H9 (cell line): ENCODE data around the gene PTPRS. TPM values are rescaled to one million over a fixed set of nuclear protein-coding genes. Genes with fewer than 3 reads are reported as not detected.

Experiments
- DNase-seq: peaks from one replicate; pipeline ENCODE4 v3.0.0-alpha.2; 2017
- H2AFZ ChIP-seq: one replicate; pipeline ENCODE4 v1.6.1; 2013; ENCODE audit warnings: mild to moderate bottlenecking, low read length, control low read depth, moderate library complexity
- H2AK5ac ChIP-seq: 2 replicates; pipeline ENCODE4 v1.6.1; 2013; ENCODE audit warnings: low read length, control low read depth, mixed read lengths; ENCODE audit not compliant: insufficient read length
- H2BK120ac ChIP-seq: one replicate; pipeline ENCODE4 v1.6.1; 2013; ENCODE audit warnings: low read depth, mild to moderate bottlenecking, low read length, control low read depth, inconsistent platforms; ENCODE audit not compliant: poor library complexity, severe bottlenecking
- H2BK12ac ChIP-seq: 2 replicates; pipeline ENCODE4 v1.6.1; 2013; ENCODE audit warnings: low read length, control low read depth, mixed read lengths, low read depth; ENCODE audit not compliant: insufficient read length
- H2BK15ac ChIP-seq: 2 replicates; pipeline ENCODE4 v1.6.1; 2013; ENCODE audit warnings: low read depth, low read length, control low read depth
- H2BK20ac ChIP-seq: one replicate; pipeline ENCODE4 v1.6.1; 2013; ENCODE audit warnings: low read depth, mild to moderate bottlenecking, low read length, control low read depth, inconsistent platforms; ENCODE audit not compliant: poor library complexity, severe bottlenecking
- H2BK5ac ChIP-seq: 2 replicates; pipeline ENCODE4 v1.6.1; 2013; ENCODE audit warnings: low read length, control low read depth, mixed read lengths; ENCODE audit not compliant: insufficient read length
- H3K14ac ChIP-seq: 2 replicates; pipeline ENCODE4 v1.6.1; 2013; ENCODE audit warnings: low read length, control low read depth; ENCODE audit not compliant: insufficient read depth
- H3K18ac ChIP-seq: 2 replicates; pipeline ENCODE4 v1.6.1; 2013; ENCODE audit warnings: low read depth, mild to moderate bottlenecking, mixed read lengths, low read length, control low read depth; ENCODE audit not compliant: insufficient read length
- H3K23ac ChIP-seq: 2 replicates; pipeline ENCODE4 v1.6.1; 2013; ENCODE audit warnings: low read length, control low read depth, mixed read lengths, low read depth; ENCODE audit not compliant: insufficient read length
- H3K23me2 ChIP-seq: 2 replicates; pipeline ENCODE4 v1.6.1; 2013; ENCODE audit warnings: low read depth, mild to moderate bottlenecking, mixed read lengths, low read length, control low read depth; ENCODE audit not compliant: insufficient read length, poor library complexity, severe bottlenecking
- H3K27ac ChIP-seq: 2 replicates; pipeline ENCODE4 v1.5.1; 2013; ENCODE audit warnings: low read length, control low read depth, mixed read lengths, low read depth; ENCODE audit not compliant: insufficient read length
- H3K27me3 ChIP-seq: 2 replicates; pipeline ENCODE4 v1.6.1; 2013; ENCODE audit warnings: low read length, control low read depth, inconsistent platforms; ENCODE audit not compliant: insufficient read depth
- H3K4ac ChIP-seq: 2 replicates; pipeline ENCODE4 v1.6.1; 2013; ENCODE audit warnings: low read depth, mild to moderate bottlenecking, control low read depth, inconsistent platforms, low read length, moderate library complexity
- H3K4me1 ChIP-seq: 2 replicates; pipeline ENCODE4 v1.6.1; 2013; ENCODE audit warnings: low read length, control low read depth, inconsistent platforms; ENCODE audit not compliant: insufficient read depth
- H3K4me2 ChIP-seq: 2 replicates; pipeline ENCODE4 v1.6.1; 2013; ENCODE audit warnings: low read length, control low read depth, mixed read lengths; ENCODE audit not compliant: insufficient read length, insufficient read depth
- H3K56ac ChIP-seq: 2 replicates; pipeline ENCODE4 v1.6.1; 2013; ENCODE audit warnings: low read depth, mild to moderate bottlenecking, mixed read lengths, low read length, control low read depth; ENCODE audit not compliant: insufficient read length
- H3K79me1 ChIP-seq: 2 replicates; pipeline ENCODE4 v1.6.1; 2013; ENCODE audit warnings: low read depth, mild to moderate bottlenecking, moderate library complexity, low read length, control low read depth, inconsistent platforms; ENCODE audit not compliant: insufficient read depth, poor library complexity, severe bottlenecking
- H3K79me2 ChIP-seq: 2 replicates; pipeline ENCODE4 v1.6.1; 2013; ENCODE audit warnings: low read length, control low read depth, inconsistent platforms; ENCODE audit not compliant: insufficient read depth
- H3K9ac ChIP-seq: 2 replicates; pipeline ENCODE4 v1.6.1; 2013; ENCODE audit warnings: low read length, control low read depth, mixed read lengths; ENCODE audit not compliant: insufficient read length; ENCODE audit errors: extremely low read depth
- H3K9me3 ChIP-seq: one replicate; pipeline ENCODE4 v1.6.1; 2013; ENCODE audit warnings: low read depth, low read length, inconsistent platforms; ENCODE audit not compliant: control insufficient read depth
- H3T11ph ChIP-seq: one replicate; pipeline ENCODE4 v1.6.1; 2013; ENCODE audit warnings: mild to moderate bottlenecking, low read length, control low read depth, inconsistent platforms
- H4K20me1 ChIP-seq: one replicate; pipeline ENCODE4 v1.6.1; 2013; ENCODE audit not compliant: control insufficient read depth, insufficient read length, insufficient read depth
- H4K5ac ChIP-seq: 2 replicates; pipeline ENCODE4 v1.6.1; 2013; ENCODE audit warnings: low read depth, mild to moderate bottlenecking, mixed read lengths, low read length, control low read depth; ENCODE audit not compliant: insufficient read length
- H4K8ac ChIP-seq: replicated peaks from 2 replicates; pipeline ENCODE4 v1.6.1; 2013; ENCODE audit warnings: low read length, control low read depth, mixed read lengths, low read depth; ENCODE audit not compliant: insufficient read length
- H4K91ac ChIP-seq: 2 replicates; pipeline ENCODE4 v1.6.1; 2013; ENCODE audit warnings: low read depth, mild to moderate bottlenecking, moderate library complexity, mixed read lengths, low read length, control low read depth; ENCODE audit not compliant: insufficient read length
- H3K27ac Mint-ChIP-seq, 3 experiments: 2 replicates in 2 of 3; 3 replicates in 1 of 3; pipeline ENCODE4 v1.8.0; 2020 to 2021; ENCODE audit warnings: mixed read lengths in 3 of 3, mild to moderate bottlenecking in 1 of 3, moderate library complexity in 1 of 3
- H3K27me3 Mint-ChIP-seq: 2 replicates; pipeline ENCODE4 v1.8.0; 2021; ENCODE audit warnings: low read depth, mild to moderate bottlenecking, moderate library complexity, mixed read lengths
- H3K36me3 Mint-ChIP-seq, 3 experiments: 2 replicates in 2 of 3; 3 replicates in 1 of 3; pipeline ENCODE4 v1.8.0; 2020 to 2021; ENCODE audit warnings: low read depth in 3 of 3, mixed read lengths in 3 of 3; ENCODE audit not compliant: insufficient read depth in 1 of 3
- H3K4me1 Mint-ChIP-seq, 2 experiments: 2 replicates each; pipeline ENCODE4 v1.8.0; 2020; ENCODE audit warnings: mixed read lengths in 2 of 2
- H3K4me3 Mint-ChIP-seq, 2 experiments: 2 replicates in 1 of 2; 3 replicates in 1 of 2; pipeline ENCODE4 v1.8.0; 2020 to 2021; ENCODE audit warnings: mild to moderate bottlenecking in 2 of 2, mixed read lengths in 2 of 2, moderate library complexity in 1 of 2
- H3K9me3 Mint-ChIP-seq, 2 experiments: 2 replicates in 1 of 2; 3 replicates in 1 of 2; pipeline ENCODE4 v1.8.0; 2020; ENCODE audit warnings: mild to moderate bottlenecking in 2 of 2, mixed read lengths in 2 of 2, moderate library complexity in 1 of 2
- CTCF ChIP-seq: fragments of 200-600 bp; sonication (generic); conservative IDR thresholded peaks from 3 replicates; pipeline ENCODE4 v1.8.0; 2021; ENCODE audit warnings: antibody characterized with exemption, mild to moderate bottlenecking
- WGBS: extraction: QIAGEN DNeasy Blood & Tissue Kit; methylation state at CpG from one replicate; pipeline ENCODE4 v1.1.7; 2013; ENCODE audit warnings: missing lambda C conversion rate, low lambda C conversion rate, mixed read lengths; ENCODE audit not compliant: insufficient read length; ENCODE audit errors: extremely low coverage; 5-methylcytosine and 5-hydroxymethylcytosine counted together
- total RNA-seq: library from RNA; stranded (reverse); gene quantifications from 2 replicates; pipeline ENCODE4 v1.2.1, GENCODE V29; 2021

The PTPRS gene
- total RNA-seq, 1 experiment from 2014 or later, result 186 TPM

DNA sequence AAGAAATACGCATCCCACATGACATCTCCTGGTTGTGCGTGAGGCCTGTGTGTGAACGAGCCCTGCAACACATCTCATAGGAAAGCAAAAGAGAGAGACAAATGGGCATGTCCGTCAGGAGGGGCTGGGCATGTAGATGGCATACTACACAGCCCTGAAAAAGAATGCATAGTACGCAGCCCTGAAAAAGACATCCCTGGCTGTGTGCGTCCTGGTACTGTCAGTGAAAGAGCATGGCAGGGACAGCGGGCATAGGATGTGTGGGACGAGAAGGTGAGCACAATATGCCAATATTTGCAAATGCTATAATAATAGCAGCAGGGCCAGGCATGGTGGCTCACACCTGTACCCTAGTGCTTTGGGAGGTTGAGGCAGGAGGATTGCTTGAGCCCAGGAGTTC, 28.6 kb downstream of the PTPRS start:
- H4K20me1 ChIP-seq, result peaks cover 2% of the 10 kb centered on the region
- TF ChIP-seq CTCF, result no peak

More for the DNA sequence above, 28.6 kb downstream of the PTPRS start:
- H3K4me2 ChIP-seq, result no peak overlapping the region
- no peak overlapping the region for H2AFZ ChIP-seq
- H3K79me2 ChIP-seq, result peaks cover 6% of the 10 kb centered on the region; the same call in 1 of the 2 replicates
- no peak overlapping the region for H2BK20ac ChIP-seq
- no peaks in the 10 kb centered on the region for H3K27me3 Mint-ChIP-seq
- peaks cover 15% of the 10 kb centered on the region for H3K79me1 ChIP-seq
- no peak overlapping the region for H4K91ac ChIP-seq
- H3K27me3 ChIP-seq, result no peaks in the 10 kb centered on the region
- no peak overlapping the region for H2BK5ac ChIP-seq
- no peak overlapping the region for H4K8ac ChIP-seq
- H3K14ac ChIP-seq, result no peak overlapping the region
- no peak overlapping the region for H3K4ac ChIP-seq
- no peak overlapping the region for H3K27ac ChIP-seq
- H3T11ph ChIP-seq, result no peak overlapping the region
- H3K4me1 Mint-ChIP-seq, result peaks cover 9 to 13% of the 10 kb centered on the region in 2 experiments
- no peak overlapping the region for H2BK120ac ChIP-seq
- H3K23ac ChIP-seq, result no peak overlapping the region
- no peak overlapping the region for H3K9ac ChIP-seq
- no peak overlapping the region for H2AK5ac ChIP-seq
- no peak overlapping the region for H3K27ac Mint-ChIP-seq
- no peaks in the 10 kb centered on the region for H3K9me3 Mint-ChIP-seq
- no peak overlapping the region for H3K4me3 Mint-ChIP-seq
- no peaks in the 10 kb centered on the region for H3K4me1 ChIP-seq
- no peak overlapping the region for H2BK15ac ChIP-seq
- no peak overlapping the region for H3K56ac ChIP-seq
- no peaks in the 10 kb centered on the region for H3K23me2 ChIP-seq
- H3K9me3 ChIP-seq, result no peaks in the 10 kb centered on the region
- peaks cover 9 to 18% (median 11%) of the 10 kb centered on the region in 3 experiments; a peak in 5 of 7 replicates for H3K36me3 Mint-ChIP-seq
- no peak overlapping the region for H4K5ac ChIP-seq
- H2BK12ac ChIP-seq, result no peak overlapping the region
- DNase-seq, result no peak
- no CpG with 5 or more reads among the region's 8 CpGs for WGBS
- H3K18ac ChIP-seq, result no peak overlapping the region
